OCI-LY1 (cell line): Measurements from ENCODE around the gene AK5.

Source experiments
- EZH2 ChIP-seq: fragments of 200-600 bp; sonication (generic), shearing (Covaris generic); IDR thresholded peaks from 2 replicates; pipeline ENCODE4 v1.8.0; 2017; ENCODE audit warnings: borderline replicate concordance, mixed run types, mild to moderate bottlenecking, antibody characterized with exemption, low read length, moderate library complexity, mixed read lengths
- TF ChIP-seq, protein P1 (sequence below): fragments of 200-600 bp; sonication (generic), shearing (Covaris generic); IDR thresholded peaks from 2 replicates; pipeline ENCODE4 v1.5.1; 2017; ENCODE audit warnings: mild to moderate bottlenecking, antibody characterized with exemption, low read length, moderate library complexity, mixed read lengths

GRCh38 chr1:77446841-77447555, 165.2 kb downstream of the AK5 start:
- TF ChIP-seq, protein P1, sequence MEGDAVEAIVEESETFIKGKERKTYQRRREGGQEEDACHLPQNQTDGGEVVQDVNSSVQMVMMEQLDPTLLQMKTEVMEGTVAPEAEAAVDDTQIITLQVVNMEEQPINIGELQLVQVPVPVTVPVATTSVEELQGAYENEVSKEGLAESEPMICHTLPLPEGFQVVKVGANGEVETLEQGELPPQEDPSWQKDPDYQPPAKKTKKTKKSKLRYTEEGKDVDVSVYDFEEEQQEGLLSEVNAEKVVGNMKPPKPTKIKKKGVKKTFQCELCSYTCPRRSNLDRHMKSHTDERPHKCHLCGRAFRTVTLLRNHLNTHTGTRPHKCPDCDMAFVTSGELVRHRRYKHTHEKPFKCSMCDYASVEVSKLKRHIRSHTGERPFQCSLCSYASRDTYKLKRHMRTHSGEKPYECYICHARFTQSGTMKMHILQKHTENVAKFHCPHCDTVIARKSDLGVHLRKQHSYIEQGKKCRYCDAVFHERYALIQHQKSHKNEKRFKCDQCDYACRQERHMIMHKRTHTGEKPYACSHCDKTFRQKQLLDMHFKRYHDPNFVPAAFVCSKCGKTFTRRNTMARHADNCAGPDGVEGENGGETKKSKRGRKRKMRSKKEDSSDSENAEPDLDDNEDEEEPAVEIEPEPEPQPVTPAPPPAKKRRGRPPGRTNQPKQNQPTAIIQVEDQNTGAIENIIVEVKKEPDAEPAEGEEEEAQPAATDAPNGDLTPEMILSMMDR: no peak
- no peak for TF ChIP-seq EZH2
